HG03521 (cell line): ENCODE results near the gene CLIC4.
"Not testable (repeated sequence)": the region's sequence is repeated elsewhere in the genome, so short reads cannot be mapped to it uniquely, and the experiment has no call there.

ENCODE experiments used
- ATAC-seq: cut with Tn5 transposase; IDR thresholded peaks from one replicate; pipeline ENCODE4 v1.9.1; 2021; ENCODE audit warnings: mild to moderate bottlenecking, moderate library complexity; ENCODE audit not compliant: unreplicated experiment

The CLIC4 gene

DNA sequence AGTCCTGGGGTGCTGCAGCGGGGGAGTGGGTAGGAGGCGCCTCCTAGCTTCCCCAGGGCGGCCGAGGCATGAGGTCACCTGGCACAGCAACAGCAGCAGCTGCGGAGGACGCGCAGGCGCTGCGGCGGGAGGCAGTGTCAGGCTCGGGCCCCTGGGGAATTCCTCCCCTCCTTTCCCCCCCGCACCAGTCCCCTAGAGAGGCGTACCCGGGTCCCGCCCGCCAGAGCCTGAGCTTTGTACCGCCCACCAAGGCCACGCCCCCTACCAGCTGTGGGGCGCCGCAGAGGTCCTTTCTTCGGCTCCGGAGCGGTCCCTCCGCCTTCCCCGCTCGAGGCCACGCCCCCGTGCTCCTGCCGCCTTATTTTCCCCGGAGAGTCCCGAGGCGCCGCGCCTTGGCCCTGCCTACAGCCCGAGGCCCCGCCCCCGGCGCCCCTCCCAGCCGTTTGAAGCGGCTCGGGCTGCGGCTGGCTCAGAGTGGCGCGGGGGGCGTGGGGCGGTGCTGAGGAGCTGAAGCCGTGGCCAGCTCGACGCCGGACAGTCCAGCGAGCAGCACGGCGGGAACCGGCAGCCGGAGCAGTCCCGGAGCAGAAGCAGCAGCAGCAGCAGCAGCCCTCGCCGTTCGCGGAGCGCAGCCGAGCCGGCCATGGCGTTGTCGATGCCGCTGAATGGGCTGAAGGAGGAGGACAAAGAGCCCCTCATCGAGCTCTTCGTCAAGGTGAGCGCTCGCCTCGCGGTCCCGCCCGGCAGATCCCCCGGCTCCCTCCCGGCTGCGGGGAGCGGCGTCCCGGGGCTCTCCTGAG lies at the start of gene CLIC4:
Gene CLIC4, plus strand, starts transcription at position 537 of the 800 bp plus-strand sequence. Its CDS starts 107 bp downstream, at position 644.
- ATAC-seq: peak; percentile 74

DNA sequence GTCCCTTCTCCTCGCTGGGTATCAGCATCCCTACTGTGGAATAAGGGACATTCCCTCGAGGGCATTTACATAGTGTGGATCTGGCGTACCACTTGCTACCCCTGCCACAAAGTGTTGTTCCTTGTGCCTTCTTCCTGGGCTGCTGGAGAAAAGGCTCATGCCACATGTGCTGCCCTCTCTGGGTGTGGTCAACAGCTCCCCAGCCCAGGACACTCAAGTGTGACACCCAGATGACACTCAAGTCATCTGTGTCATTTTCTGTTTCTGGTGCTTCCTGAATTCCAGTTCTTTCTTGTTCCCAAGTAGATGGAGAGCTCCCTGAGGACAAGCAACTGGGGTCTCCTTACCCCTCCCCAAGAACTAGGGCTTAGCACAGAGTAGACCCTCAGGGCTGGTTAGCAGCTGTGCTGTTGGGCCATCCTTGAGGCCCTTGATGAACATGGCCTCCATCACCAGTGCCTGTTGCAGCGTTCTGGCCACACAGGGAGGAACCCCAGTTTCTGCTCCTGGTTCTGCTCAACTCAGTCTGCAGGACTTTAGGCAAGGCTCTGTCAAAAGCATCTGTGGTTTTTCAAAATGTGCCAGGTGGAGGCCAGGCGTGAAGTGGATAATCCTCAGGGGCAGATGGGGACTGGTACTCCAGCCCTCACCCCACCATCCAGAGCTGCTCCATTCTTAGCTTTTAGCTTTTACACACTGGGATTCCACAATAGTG lies 49.0 kb upstream of the CLIC4 start:
- ATAC-seq: no peak

DNA sequence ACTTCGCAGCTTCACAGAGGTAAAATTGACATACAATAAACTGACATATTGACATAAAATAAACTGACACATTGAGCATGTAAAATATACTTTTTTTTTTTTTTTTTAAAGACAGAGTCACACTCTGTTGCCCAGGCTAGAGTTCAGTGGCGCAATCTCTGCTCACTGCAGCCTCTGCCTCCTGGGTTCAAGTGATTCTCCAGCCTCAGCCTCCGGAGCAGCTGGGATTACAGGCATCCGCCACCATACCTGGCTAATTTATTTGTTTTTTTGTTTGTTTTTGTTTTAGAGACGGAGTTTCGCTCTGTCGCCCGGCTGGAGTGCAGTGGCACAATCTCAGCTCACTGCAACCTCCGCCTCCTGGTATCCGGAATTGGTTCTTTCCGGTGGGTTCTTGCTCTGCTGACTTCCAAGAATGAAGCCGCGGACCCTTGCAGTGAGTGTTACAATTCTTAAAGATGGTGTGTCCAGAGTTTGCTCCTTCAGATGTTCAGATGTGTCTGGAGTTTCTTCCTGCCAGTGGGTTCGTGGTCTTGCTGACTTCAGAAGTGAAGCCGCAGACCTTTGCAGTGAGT lies 48.4 kb upstream of the CLIC4 start:
- no peak for ATAC-seq

DNA sequence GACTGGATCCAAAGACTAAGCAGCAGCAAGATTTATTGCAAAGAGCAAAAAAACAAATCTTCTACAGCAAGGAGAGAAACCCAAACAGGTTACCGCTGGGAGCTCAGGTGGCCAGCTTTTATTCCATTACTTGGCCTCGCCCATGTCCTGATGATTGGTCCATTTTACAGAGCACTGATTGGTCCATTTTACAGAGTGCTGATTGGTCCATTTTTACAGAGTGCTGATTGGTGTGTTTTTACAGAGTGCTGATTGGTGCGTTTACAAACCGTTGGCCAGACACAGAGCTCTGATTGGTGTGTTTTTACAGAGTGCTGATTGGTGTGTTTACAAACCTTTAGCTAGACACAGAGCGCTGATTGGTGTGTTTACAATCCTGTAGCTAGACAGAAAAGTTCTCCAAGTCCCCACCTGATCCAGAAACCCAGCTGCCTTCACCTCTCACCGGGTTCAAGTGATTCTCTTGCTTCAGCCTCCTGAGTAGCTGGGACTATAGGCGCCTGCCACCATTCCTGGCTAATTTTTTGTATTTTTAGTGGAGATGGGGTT lies 47.7 kb upstream of the CLIC4 start:
- ATAC-seq: not testable (repeated sequence)

DNA sequence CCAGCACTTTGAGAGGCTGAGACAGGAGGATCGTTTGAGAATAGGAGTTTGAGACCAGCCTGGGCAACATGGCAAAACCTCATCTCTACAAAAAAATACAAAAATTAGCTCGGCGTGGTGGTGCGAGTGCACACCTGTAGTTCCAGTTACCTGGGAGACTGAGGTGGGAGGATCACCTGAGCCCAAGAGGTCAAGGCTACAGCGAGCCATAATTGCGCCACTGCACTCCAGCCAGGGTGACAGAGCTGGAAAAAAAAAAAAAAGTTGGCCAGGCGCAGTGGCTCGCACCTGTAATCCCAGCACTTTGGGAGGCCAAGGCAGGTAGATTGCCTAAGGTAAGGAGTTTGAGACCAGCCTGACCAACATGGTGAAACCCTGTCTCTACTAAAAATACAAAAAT lies 46.9 kb upstream of the CLIC4 start:
- ATAC-seq: not testable (repeated sequence)

DNA sequence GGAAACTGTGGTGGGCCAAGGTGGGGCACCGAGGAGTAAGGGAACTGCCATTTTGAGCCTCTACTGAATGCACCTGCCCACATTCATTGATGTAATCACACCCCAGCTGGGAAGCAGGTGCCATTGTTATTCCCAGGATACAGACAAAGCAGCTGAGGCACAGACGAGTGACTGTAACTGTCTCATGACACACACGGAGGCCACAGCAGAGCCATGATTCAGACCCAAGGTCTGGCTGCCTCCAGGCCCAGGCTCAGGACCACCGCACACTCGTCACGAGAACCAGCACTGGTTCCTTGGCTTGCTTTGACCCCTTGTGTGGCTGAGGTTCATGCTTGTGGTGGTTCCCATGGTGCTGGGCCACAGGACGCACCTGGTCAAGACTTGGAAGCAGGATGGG lies 45.6 kb upstream of the CLIC4 start:
- ATAC-seq: no peak

DNA sequence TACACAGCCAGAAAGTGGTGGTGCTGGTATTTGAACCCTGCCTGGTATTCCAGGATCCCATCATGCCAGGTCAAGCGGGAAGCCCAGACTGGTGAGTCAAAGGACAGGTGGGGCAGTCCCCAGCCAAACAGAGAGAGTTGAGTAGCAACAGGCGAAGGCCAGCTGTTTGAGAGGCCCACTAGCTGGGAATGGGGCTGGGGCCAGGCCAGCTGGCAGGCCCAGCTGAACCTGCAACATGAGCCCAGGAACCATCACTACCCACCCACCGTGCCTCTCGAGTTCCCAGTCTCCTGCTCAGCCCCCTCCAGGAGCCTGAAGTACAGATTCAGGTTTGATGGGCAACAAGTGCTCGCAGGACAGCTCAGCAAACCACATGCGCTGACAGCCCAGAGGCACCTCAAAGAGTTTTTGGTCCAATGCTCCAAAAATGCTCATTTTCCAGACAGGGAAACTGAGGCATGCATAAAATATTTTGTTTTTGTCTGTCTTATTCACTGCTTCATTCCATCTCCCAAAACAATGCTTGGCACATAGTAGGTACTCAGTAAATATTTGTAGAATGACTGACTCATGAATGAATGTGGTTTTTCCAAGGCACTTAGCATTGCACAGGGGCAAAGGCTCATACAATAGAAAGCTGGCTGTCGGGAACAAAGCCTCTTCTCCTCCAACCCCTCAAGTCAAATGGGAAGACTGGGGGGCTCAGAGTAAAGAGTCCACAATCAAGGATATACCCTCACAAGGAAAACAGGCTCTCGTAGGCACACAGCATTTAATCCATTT lies 42.5 kb upstream of the CLIC4 start:
- no peak for ATAC-seq

DNA sequence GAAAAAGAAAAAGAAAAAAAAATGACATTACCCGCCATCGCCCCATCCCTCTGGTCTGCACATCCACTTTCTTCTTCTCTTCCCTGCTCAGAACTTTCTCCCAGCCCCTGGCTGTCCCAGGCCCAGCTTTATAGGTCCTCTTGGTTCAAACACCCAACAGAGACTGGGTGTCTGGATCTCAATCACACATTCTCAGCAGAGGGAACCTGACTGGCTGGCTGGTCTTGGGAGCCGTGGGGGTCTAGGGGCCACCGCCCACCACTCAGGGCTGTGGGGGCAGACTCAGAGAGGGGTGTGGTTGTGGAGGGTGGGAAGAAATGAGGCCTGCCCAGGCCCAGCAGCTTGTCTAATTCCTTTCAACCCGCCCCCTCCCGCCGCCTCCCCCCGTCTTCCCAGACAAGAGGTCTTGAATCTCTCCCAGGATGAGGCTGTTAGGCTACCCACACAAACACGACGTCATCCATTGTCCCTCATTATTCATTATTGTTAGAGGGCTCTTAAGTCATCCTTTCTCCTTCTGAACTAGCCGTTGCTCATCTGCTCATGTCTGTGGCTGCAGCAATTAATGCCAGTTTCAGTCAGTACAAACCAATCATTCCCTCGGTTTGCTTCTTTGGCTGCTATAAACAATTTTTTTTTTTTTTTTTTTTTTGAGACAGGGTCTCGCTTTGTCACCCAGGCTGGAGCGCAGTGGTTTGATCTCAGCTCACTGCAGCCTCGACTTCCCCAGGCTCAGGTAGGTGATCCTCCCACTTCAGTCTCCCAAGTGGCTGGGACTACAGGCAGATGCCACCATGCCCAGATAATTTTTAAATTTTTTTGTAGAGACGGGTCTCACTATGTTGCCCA lies 40.6 kb upstream of the CLIC4 start:
- no peak for ATAC-seq

DNA sequence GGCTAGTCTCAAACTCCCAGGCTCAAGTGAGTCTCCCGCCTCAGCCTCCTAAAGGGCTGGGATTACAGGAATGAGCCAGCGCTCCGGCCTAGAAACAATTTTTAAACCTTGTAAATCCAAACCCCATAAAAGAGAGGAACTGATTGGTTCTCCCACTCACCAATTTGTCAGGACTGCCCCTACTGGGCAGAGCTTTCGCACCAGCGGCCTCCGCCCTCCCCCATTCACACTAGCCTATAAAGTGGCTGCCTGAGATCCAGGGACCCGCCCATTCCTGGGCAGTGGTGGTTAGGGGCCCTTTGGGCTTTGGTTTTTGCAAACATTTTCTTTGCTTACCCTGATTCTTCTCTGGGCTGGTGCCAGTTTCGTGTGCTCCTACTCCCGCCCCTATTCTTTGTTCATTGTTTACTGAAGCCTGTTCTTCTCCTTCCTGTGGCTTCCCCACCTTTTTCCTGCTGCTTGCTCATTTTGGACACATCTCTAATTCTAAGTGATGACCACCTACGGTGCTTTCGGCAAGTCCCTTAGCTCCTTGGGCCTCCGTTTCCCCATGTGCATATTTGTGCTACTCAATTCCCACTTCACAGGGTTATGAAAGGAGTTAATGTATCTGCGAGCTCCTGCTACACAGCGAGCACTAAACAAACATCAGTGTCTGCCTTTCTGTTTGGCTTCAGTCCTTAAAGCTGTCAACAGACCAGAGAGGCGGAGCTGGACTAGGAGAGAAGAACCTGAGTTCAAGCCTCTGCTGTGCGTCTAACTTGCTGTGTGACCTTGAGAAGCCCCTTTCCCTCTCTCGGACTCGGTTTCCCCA lies 39.8 kb upstream of the CLIC4 start:
- ATAC-seq: no peak

DNA sequence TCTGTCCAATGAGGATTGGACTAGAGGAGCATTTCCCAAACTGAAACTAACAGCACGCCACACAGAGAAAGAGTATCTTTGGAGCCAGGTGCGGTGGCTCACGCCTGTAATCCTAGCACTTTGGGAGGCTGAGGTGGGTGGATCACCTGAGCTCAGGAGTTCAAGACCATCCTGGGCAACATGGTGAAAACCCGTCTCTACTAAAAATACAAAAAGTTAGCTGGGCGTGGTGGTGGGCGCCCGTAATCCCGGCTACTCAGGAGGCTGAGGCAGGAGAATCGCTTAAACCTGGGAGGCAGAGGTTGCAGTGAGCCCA lies 39.2 kb upstream of the CLIC4 start:
- not testable (repeated sequence) for ATAC-seq

DNA sequence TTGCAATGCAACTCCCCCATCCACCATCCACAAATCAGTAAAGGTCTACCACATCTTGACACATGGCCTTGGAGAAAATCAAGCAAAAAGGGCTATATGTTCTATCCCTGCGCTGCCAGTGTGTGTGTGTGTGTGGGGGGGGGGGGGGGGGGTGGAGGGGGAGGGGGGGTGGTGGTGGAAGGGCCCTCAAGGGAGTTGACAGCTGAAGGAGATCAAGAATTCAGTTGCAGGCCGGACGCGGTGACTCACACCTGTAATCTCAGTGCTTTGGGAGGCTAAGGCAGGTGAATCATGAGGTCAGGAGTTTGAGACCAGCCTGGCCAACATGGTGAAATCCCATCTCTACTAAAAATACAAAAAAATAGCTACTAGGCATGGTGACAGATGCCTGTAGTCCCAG lies 37.6 kb upstream of the CLIC4 start:
- ATAC-seq: no peak

DNA sequence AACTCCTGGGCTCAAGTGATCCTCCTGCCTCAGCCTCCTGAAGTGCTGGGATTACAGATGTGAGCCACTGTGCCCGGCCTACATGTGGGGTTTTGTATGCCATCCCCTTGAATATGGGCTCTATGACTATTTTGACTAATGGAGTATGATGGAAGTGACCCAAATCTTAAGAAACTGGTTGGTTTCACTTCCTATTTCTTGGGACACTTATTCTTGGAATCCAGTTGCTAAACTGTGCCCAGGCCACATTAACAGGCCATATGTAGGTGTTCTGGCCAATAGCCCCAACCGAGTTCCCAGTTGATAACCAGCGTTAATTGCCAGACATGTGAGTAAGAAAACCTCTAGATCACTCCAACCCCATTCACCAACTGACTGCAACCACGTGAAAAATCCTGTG lies 36.3 kb upstream of the CLIC4 start:
- no peak for ATAC-seq

DNA sequence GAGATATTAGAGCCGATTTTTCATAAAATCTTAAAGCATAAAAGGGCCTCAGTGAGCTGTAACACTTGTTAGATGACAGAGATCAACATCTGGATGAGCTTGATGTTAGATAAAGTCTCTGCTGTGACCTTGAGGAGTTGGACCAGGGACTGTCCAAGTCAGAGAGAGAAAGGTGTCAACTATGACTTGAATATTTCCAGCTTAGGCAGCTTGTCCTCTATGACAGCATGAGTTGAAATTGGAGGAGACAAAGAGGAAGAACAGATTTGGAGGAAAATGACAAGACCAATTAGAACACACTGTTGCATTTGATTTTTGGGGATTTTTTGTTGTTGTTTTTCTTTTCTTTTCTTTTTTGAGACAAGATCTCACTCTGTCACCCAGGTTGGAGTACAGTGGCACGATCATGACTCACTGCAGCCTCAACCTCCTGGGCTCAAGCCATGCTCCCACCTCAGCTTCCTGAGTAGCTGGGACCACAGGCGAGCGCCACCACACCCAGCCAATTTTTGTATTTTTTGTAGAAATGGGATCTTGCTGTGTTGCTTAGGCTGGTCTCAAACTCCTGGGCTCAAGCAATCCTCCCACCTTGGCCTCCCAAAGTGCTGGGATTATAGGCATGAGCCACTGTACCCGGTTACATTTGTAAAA lies 35.3 kb upstream of the CLIC4 start:
- ATAC-seq: no peak

DNA sequence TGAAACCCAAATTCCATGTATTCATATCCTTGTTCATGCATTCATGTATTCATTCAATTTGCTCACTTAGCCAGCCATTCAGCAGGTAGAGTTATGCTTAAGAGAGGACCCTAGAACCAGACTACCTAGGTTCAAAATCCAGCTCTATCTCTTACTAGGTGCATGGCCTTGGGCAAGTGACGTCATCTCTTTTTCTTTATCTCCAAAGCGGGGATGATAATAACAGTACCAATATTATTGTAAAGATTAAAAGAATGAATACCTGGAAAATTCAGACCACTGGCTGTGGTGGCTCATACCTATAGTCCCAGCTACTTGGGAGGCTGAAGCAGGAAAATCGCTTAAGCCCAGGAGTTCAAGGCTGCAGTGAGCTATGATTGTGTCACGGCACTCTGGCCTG lies 33.9 kb upstream of the CLIC4 start:
- ATAC-seq: no peak

DNA sequence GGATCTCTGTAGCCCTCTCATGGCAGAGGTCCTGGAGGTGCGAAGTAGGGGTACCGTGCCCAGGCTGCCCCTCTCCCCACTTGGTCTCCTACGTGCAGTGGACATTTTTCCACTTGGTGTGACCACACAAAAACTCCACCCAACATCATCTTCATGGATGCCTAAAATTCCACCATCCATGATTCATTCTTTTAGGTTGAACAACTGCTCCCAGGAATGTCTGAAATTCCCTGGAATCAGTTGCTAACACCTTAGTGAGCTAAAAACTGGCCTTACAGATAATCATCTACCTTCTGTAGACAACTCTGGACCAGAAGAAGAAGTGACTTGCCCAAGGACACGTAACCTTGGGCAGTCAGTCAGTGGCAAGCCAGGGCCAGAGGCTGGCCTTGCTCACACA lies 32.1 kb upstream of the CLIC4 start:
- no peak for ATAC-seq

DNA sequence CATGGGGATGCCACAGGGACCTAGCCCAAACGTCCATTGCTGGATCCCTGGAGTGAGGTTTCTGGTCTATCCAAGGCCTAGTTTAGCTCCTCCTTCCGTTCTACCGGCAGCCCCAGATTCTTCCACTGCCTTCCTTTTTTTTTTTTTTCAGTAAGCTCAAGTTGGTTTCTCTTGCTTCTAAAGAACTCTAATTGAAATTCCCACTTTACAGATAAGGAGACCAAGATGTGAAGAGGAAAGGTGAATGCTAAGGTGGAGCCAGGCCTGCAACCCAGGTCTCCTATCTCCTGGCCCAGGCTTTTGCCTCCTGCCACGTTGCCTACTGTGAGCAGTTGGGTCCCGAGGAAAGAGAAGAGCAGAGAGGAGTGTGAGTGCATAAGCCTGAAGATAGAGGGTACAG lies 31.5 kb upstream of the CLIC4 start:
- ATAC-seq: no peak

DNA sequence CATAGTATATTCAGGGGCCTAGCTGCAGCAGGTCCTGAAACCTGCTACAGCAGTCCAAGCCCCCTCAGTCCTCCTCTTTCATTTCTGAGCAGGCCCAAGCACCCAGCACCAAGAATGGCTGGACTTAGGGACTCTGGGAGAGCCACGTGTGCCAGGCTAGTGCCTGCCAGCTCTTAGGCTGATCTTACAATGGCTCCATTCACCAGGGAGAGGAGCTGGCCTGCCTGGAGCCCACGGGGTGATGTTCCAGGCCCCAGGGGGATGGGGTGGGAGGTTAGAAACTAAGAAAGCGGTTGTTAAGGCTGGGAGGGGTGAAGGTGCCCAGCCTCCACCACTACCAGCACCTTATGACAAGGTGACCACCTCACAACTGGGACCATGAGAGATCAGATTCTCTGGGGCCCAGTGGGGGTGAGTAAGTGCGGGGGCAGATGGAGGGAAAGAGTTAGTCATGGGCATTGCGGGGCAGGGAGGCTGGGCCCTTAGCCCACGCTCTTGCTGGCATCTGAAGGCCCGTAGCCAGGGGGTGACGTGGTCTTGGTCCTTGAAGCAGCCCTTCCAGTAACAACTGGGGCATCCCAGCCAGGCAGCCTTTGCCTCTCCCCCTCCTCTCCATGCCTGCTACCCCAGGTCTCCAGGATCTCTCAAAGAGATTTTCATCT lies 30.3 kb upstream of the CLIC4 start:
- ATAC-seq: no peak

DNA sequence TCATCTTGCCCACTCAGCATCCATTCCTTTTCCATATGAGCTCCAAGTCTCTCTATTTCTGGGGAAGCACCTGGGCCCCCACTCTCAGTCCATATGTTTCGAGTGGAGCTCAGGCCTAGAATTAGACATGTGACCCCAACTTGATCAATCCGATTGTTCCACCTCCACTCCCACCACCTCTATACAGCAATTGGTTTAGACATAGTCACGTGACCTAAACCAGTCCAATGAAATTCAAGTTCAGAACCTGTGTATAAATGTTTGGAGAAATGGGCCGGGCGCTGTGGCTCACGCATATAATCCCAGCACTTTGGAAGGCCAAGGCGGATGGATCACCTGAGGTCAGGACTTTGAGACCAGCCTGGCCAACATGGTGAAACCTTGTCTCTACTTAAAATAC lies 29.6 kb upstream of the CLIC4 start:
- ATAC-seq: no peak
